Astrocyte (in vitro differentiated cells and primary cell): Measurements from ENCODE around the gene ADAMTS3. TPM values are rescaled to one million over a fixed set of nuclear protein-coding genes. Genes with fewer than 3 reads are reported as not detected.

Experiments used
- DNase-seq: peaks from one replicate; pipeline ENCODE4 v3.0.0-alpha.2; 2010; ENCODE audit warnings: low read depth
- FAIRE-seq: peaks from 2 replicates; lab custom pipeline; 2011; peaks lifted over from hg19 to GRCh38; lab: Jason Lieb, UNC
- H2AFZ ChIP-seq: 2 replicates; pipeline ENCODE4 v1.6.0; 2012; ENCODE audit warnings: low read depth, low read length, inconsistent platforms
- H3K27ac ChIP-seq: 2 replicates; pipeline ENCODE4 v1.5.1; 2011; ENCODE audit warnings: low read depth, low read length, inconsistent platforms
- H3K27me3 ChIP-seq: 2 replicates; pipeline ENCODE4 v1.6.0; 2011; ENCODE audit warnings: low read length, inconsistent platforms; ENCODE audit not compliant: insufficient read depth
- H3K36me3 ChIP-seq: 2 replicates; pipeline ENCODE4 v1.5.1; 2011; ENCODE audit warnings: low read length, inconsistent platforms; ENCODE audit not compliant: insufficient read depth
- H3K4me1 ChIP-seq: 2 replicates; pipeline ENCODE4 v1.5.1; 2011; ENCODE audit warnings: low read length, inconsistent platforms; ENCODE audit not compliant: insufficient read depth
- H3K4me2 ChIP-seq: 2 replicates; pipeline ENCODE4 v1.6.0; 2012; ENCODE audit warnings: low read length, inconsistent platforms
- H3K4me3 ChIP-seq: 2 replicates; pipeline ENCODE4 v1.5.1; 2011; ENCODE audit warnings: low read depth, mild to moderate bottlenecking, low read length, inconsistent platforms; ENCODE audit not compliant: insufficient read depth
- H3K79me2 ChIP-seq: 2 replicates; pipeline ENCODE4 v1.6.0; 2012; ENCODE audit warnings: mild to moderate bottlenecking, low read length, inconsistent platforms; ENCODE audit not compliant: insufficient read depth
- H3K9ac ChIP-seq: 2 replicates; pipeline ENCODE4 v1.6.0; 2012; ENCODE audit warnings: mild to moderate bottlenecking, low read length, inconsistent platforms
- H3K9me3 ChIP-seq: 2 replicates; pipeline ENCODE4 v1.5.1; 2012; ENCODE audit warnings: low read depth, mild to moderate bottlenecking, low read length, inconsistent platforms; ENCODE audit not compliant: insufficient read depth
- H4K20me1 ChIP-seq: 2 replicates; pipeline ENCODE4 v1.6.0; 2012; ENCODE audit warnings: low read length, inconsistent platforms; ENCODE audit not compliant: insufficient read depth
- H3K27ac Mint-ChIP-seq: one replicate; pipeline ENCODE4 v1.8.0; 2021; ENCODE audit warnings: mild to moderate bottlenecking, mixed read lengths; ENCODE audit not compliant: unreplicated experiment
- H3K27me3 Mint-ChIP-seq: one replicate; pipeline ENCODE4 v1.8.0; 2021; ENCODE audit warnings: low read depth, mixed read lengths; ENCODE audit not compliant: unreplicated experiment
- H3K36me3 Mint-ChIP-seq: one replicate; pipeline ENCODE4 v1.8.0; 2021; ENCODE audit warnings: low read depth, mixed read lengths; ENCODE audit not compliant: unreplicated experiment
- H3K4me1 Mint-ChIP-seq: one replicate; pipeline ENCODE4 v1.8.0; 2021; ENCODE audit warnings: low read depth, mixed read lengths; ENCODE audit not compliant: unreplicated experiment
- H3K4me3 Mint-ChIP-seq: one replicate; pipeline ENCODE4 v1.8.0; 2021; ENCODE audit warnings: mild to moderate bottlenecking, moderate library complexity, mixed read lengths; ENCODE audit not compliant: unreplicated experiment
- H3K9me3 Mint-ChIP-seq: one replicate; pipeline ENCODE4 v1.8.0; 2021; ENCODE audit warnings: mild to moderate bottlenecking, mixed read lengths; ENCODE audit not compliant: unreplicated experiment
- CTCF ChIP-seq: IDR thresholded peaks from 2 replicates; pipeline ENCODE4 v1.5.1; 2011; ENCODE audit warnings: low read depth, mild to moderate bottlenecking, inconsistent platforms, low read length, moderate library complexity; ENCODE audit not compliant: insufficient read depth
- EZH2 ChIP-seq: IDR thresholded peaks from 2 replicates; pipeline ENCODE4 v1.6.1; 2012; ENCODE audit warnings: mild to moderate bottlenecking, low read length, inconsistent platforms; ENCODE audit not compliant: insufficient read depth
- total RNA-seq: library from RNA; stranded (reverse); gene quantifications from 2 replicates; pipeline ENCODE4 v1.2.1, GENCODE V29; 2021

The ADAMTS3 gene
- total RNA-seq, 1 donor from 2014 or later, result 4.2 TPM

GRCh38 chr4:72467633-72468032, 101.4 kb downstream of the ADAMTS3 start:
- Histone ChIP-seq H3K4me3 (no peak overlapping the region), H3K27me3 (no peaks in the 10 kb centered on the region), H3K4me1 (no peaks in the 10 kb centered on the region), H3K27ac (no peak overlapping the region), H3K36me3 (no peaks in the 10 kb centered on the region), H4K20me1 (no peaks in the 10 kb centered on the region), H3K9me3 (no peaks in the 10 kb centered on the region), H3K9ac (no peak overlapping the region), H2AFZ (no peak overlapping the region), H3K79me2 (no peaks in the 10 kb centered on the region), H3K4me2 (no peak overlapping the region)
- Mint-ChIP-seq H3K36me3 (no peaks in the 10 kb centered on the region), H3K9me3 (peaks cover 3% of the 10 kb centered on the region), H3K27me3 (no peaks in the 10 kb centered on the region), H3K27ac (no peak overlapping the region), H3K4me1 (peaks cover 5% of the 10 kb centered on the region), H3K4me3 (no peak overlapping the region)
- no peak for TF ChIP-seq EZH2
- TF ChIP-seq CTCF, result no peak
- FAIRE-seq, result no peak
- no peak for DNase-seq

- Histone ChIP-seq H2AFZ (no peak overlapping the region), H3K4me3 (no peak overlapping the region), H3K4me1 (no peaks in the 10 kb centered on the region), H3K27ac (no peak overlapping the region), H3K27me3 (no peaks in the 10 kb centered on the region), H3K79me2 (no peaks in the 10 kb centered on the region), H3K9ac (no peak overlapping the region), H3K4me2 (no peak overlapping the region), H4K20me1 (no peaks in the 10 kb centered on the region), H3K9me3 (no peaks in the 10 kb centered on the region), H3K36me3 (no peaks in the 10 kb centered on the region)
- TF ChIP-seq CTCF (no peak), EZH2 (no peak)
- no peak for FAIRE-seq
- Mint-ChIP-seq H3K36me3 (no peaks in the 10 kb centered on the region), H3K4me3 (no peak overlapping the region), H3K9me3 (peaks cover 3% of the 10 kb centered on the region), H3K4me1 (no peaks in the 10 kb centered on the region), H3K27me3 (no peaks in the 10 kb centered on the region), H3K27ac (no peak overlapping the region)
- DNase-seq, result no peak
Observed at GRCh38 chr4:72463724-72464123, 105.3 kb downstream of the ADAMTS3 start.

- Histone ChIP-seq H4K20me1 (no peaks in the 10 kb centered on the region), H3K36me3 (no peaks in the 10 kb centered on the region), H3K4me2 (no peak overlapping the region), H3K4me3 (no peak overlapping the region), H3K9ac (no peak overlapping the region), H3K9me3 (no peaks in the 10 kb centered on the region), H3K79me2 (no peaks in the 10 kb centered on the region), H3K4me1 (no peaks in the 10 kb centered on the region), H3K27me3 (no peaks in the 10 kb centered on the region), H2AFZ (no peak overlapping the region), H3K27ac (no peak overlapping the region)
- Mint-ChIP-seq H3K4me3 (no peak overlapping the region), H3K27ac (no peak overlapping the region), H3K4me1 (no peaks in the 10 kb centered on the region), H3K27me3 (no peaks in the 10 kb centered on the region), H3K36me3 (no peaks in the 10 kb centered on the region), H3K9me3 (no peaks in the 10 kb centered on the region)
- TF ChIP-seq CTCF (no peak), EZH2 (no peak)
- FAIRE-seq (peak; percentile 58), DNase-seq (peak; percentile 30)
Observed at GRCh38 chr4:72457158-72457557, 111.9 kb downstream of the ADAMTS3 start.
